Measurements from ENCODE around the gene ACAD11.

- TF ChIP-seq GATA3 (IDR thresholded peaks at IDR 0.05; ENCODE audit: low read depth, low read length): no peak
- TF ChIP-seq GATA2 (IDR thresholded peaks at IDR 0.05; ENCODE audit: low read depth, low read length): no peak
Observed at GRCh38 chr3:132606085-132606484, 53.5 kb downstream of the ACAD11 start.

All from SH-SY5Y (cell line).